Stimulated activated CD8-positive, alpha-beta memory T cell treated with anti-CD3 and anti-CD28 coated beads, Interleukin-15, amount 100 ng/mL, for 48 hours (primary cell): ENCODE data around the gene ZNF831.

Experiments
- DNase-seq, 2 donors: peaks; one replicate each; pipeline ENCODE4 v3.0.0-alpha.2; 2020; ENCODE audit warnings: low read depth in 2 of 2

The ZNF831 gene

GRCh38 chr20:59141818-59142581 lies 21.6 kb upstream of the ZNF831 start:
- no peak for DNase-seq

- DNase-seq, result no peak
Measured at GRCh38 chr20:59143326-59143725, 20.3 kb upstream of the ZNF831 start.

GRCh38 chr20:59144179-59144830 lies 19.3 kb upstream of the ZNF831 start:
- DNase-seq, result peak; percentile 57 to 70

- no peak for DNase-seq
Measured at GRCh38 chr20:59144831-59145196, 18.8 kb upstream of the ZNF831 start.

GRCh38 chr20:59145247-59145923 lies 18.2 kb upstream of the ZNF831 start:
- DNase-seq, result no peak

GRCh38 chr20:59145924-59146779 lies 17.5 kb upstream of the ZNF831 start:
- peak; percentile 66 for DNase-seq

- DNase-seq, result no peak
Measured at GRCh38 chr20:59146780-59147565, 16.6 kb upstream of the ZNF831 start.

GRCh38 chr20:59147586-59147985 lies 16.0 kb upstream of the ZNF831 start:
- no peak for DNase-seq

GRCh38 chr20:59148701-59149493 lies 14.7 kb upstream of the ZNF831 start:
- DNase-seq, result no peak

- DNase-seq, result peak; percentile 55 to 59
Measured at GRCh38 chr20:59149678-59150504, 13.7 kb upstream of the ZNF831 start.

- DNase-seq, result no peak
Measured at GRCh38 chr20:59150821-59151251, 12.8 kb upstream of the ZNF831 start.

GRCh38 chr20:59151391-59151790 lies 12.2 kb upstream of the ZNF831 start:
- DNase-seq, result no peak

GRCh38 chr20:59151820-59152219 lies 11.8 kb upstream of the ZNF831 start:
- peak; percentile 33 to 47 for DNase-seq

GRCh38 chr20:59152559-59153354 lies 10.9 kb upstream of the ZNF831 start:
- no peak for DNase-seq

GRCh38 chr20:59153355-59153681 lies 10.3 kb upstream of the ZNF831 start:
- DNase-seq, result no peak

- no peak for DNase-seq
Measured at GRCh38 chr20:59153832-59154231, 9.8 kb upstream of the ZNF831 start.

GRCh38 chr20:59154317-59155013 lies 9.2 kb upstream of the ZNF831 start:
- DNase-seq, result no peak

- no peak for DNase-seq
Measured at GRCh38 chr20:59157064-59157463, 6.6 kb upstream of the ZNF831 start.
